Dermis lymphatic vessel endothelial cell (primary cell): Measurements from ENCODE around the gene DCAF5. TPM values are rescaled to one million over a fixed set of nuclear protein-coding genes. Genes with fewer than 3 reads are reported as not detected.

Experiments
- total RNA-seq: library from RNA; depleted of rRNA; stranded (reverse); fragments of >200 nt; gene quantifications from 2 replicates; pipeline ENCODE4 v1.2.1, GENCODE V29; 2014

DCAF5 gene
- total RNA-seq: 12.7 and 13.1 TPM in 2 replicates

GRCh38 chr14:69152902-69153151 lies at the start of gene DCAF5:
Gene DCAF5 (minus strand): TSS chr14:69153119. CDS start chr14:69152978, 141 bp downstream.

GRCh38 chr14:69191340-69192111 lies 38.6 kb upstream of the DCAF5 start, which contains the start of gene EXD2:
Gene EXD2 (plus strand): TSS chr14:69191498. CDS start chr14:69209471, 17,973 bp downstream.

Other genes with a start within 250 kb of the DCAF5 start
- gene ACTN1, start 173.8 kb downstream of the DCAF5 start, total RNA-seq: 164 and 213 TPM in 2 replicates
- gene EXD2, start 38.4 kb upstream of the DCAF5 start, total RNA-seq: 21.5 and 26.7 TPM in 2 replicates
- not detected in 2 replicates for gene GALNT16, start 107.0 kb upstream of the DCAF5 start, total RNA-seq
- 235 and 319 TPM in 2 replicates for gene ERH, start 245.2 kb upstream of the DCAF5 start, total RNA-seq
- 123 and 124 TPM in 2 replicates for gene SLC39A9, start 245.6 kb upstream of the DCAF5 start, total RNA-seq